ENCODE results near the gene SMG1. TPM values are rescaled to one million over a fixed set of nuclear protein-coding genes. Genes with fewer than 3 reads are reported as not detected.
A peak's percentile ranks its signal among the peaks of the same experiment; 100 is the strongest.

The SMG1 gene
- total and polyA plus RNA-seq, 2 of the 13 experiments (the other 11 are each of a cell fraction or from before 2014, with no cell fraction given): 48.7 to 53.7 TPM

GRCh38 chr16:18931756-18932155 lies 5.5 kb upstream of the SMG1 start (continued):
- TF ChIP-seq ATF1 (CRISPR knock-in tag; IDR thresholded peaks at IDR 0.05): no peak
- TF ChIP-seq LBX2 (CRISPR knock-in tag; IDR thresholded peaks at IDR 0.05; ENCODE audit: borderline replicate concordance): no peak
- no peak for TF ChIP-seq HCFC1 (IDR thresholded peaks at IDR 0.05; ENCODE audit: low read depth, low read length)
- no peak for TF ChIP-seq ZNF335 (CRISPR knock-in tag; IDR thresholded peaks at IDR 0.05)
- 0 out of 2 replicates have a peak, but pooled peaks have one; percentile 48 for TF ChIP-seq ZMYM3 (CRISPR knock-in tag; IDR thresholded peaks at IDR 0.05)
- TF ChIP-seq STAT5B (CRISPR knock-in tag; IDR thresholded peaks at IDR 0.05): no peak
- TF ChIP-seq TERF1 (CRISPR knock-in tag; IDR thresholded peaks at IDR 0.05): 0 out of 2 replicates have a peak, but pooled peaks have one; percentile 28
- no peak for TF ChIP-seq HMG20B (CRISPR knock-in tag; conservative IDR thresholded peaks at IDR 0.05)
- TF ChIP-seq ZNF253 (CRISPR knock-in tag; IDR thresholded peaks at IDR 0.05; ENCODE audit: borderline replicate concordance): peak; percentile 49; the same call in 1 of the 2 replicates
- no peak for TF ChIP-seq PAXIP1 (CRISPR knock-in tag; conservative IDR thresholded peaks at IDR 0.05)
- TF ChIP-seq ZBTB14 (CRISPR knock-in tag; IDR thresholded peaks at IDR 0.05): no peak
- no peak for TF ChIP-seq ZNF256 (CRISPR knock-in tag; conservative IDR thresholded peaks at IDR 0.05)
- TF ChIP-seq NKX3-1 (CRISPR knock-in tag; IDR thresholded peaks at IDR 0.05): no peak
- TF ChIP-seq KDM5A (IDR thresholded peaks at IDR 0.05; ENCODE audit: borderline replicate concordance, low read length): no peak
- no peak for TF ChIP-seq ZNF569 (CRISPR knock-in tag; IDR thresholded peaks at IDR 0.05; ENCODE audit: borderline replicate concordance)
- TF ChIP-seq ZSCAN30 (CRISPR knock-in tag; IDR thresholded peaks at IDR 0.05): no peak
- no peak for TF ChIP-seq ELF4 (CRISPR knock-in tag; IDR thresholded peaks at IDR 0.05; ENCODE audit: borderline replicate concordance)
- no peak for TF ChIP-seq NFE2L2 (IDR thresholded peaks at IDR 0.05; ENCODE audit: low read length)
